HAP-1 (cell line): ENCODE measurements around the gene KLHL22.

Experiments
- DNase-seq, 2 experiments: peaks; one replicate each; pipeline ENCODE4 v3.0.0-alpha.2; 2016 to 2020; ENCODE audit warnings: low spot score in 2 of 2
- H3K27me3 ChIP-seq: fragments of 250-450 bp; sonication (Bioruptor Pico); 2 replicates; pipeline ENCODE4 v1.5.1; 2020; ENCODE audit warnings: low read depth, mild to moderate bottlenecking, moderate library complexity
- H3K36me3 ChIP-seq: fragments of 250-450 bp; sonication (Bioruptor Pico); replicated peaks from 2 replicates; pipeline ENCODE4 v1.5.1; 2020; ENCODE audit warnings: mild to moderate bottlenecking
- H3K4me1 ChIP-seq: fragments of 250-450 bp; sonication (Bioruptor Pico); 2 replicates; pipeline ENCODE4 v1.5.1; 2020; ENCODE audit warnings: mild to moderate bottlenecking
- H3K4me3 ChIP-seq: fragments of 250-450 bp; sonication (Bioruptor Pico); 2 replicates; pipeline ENCODE4 v1.5.1; 2020; ENCODE audit warnings: mild to moderate bottlenecking, moderate library complexity
- H3K9me3 ChIP-seq: fragments of 250-450 bp; sonication (Bioruptor Pico); 2 replicates; pipeline ENCODE4 v1.5.1; 2020; ENCODE audit warnings: mild to moderate bottlenecking, moderate library complexity
- in situ Hi-C: fragments of 300-500 bp; cut with MboI; formaldehyde crosslinking; loops from 3 replicates; pipeline ENCODE4 v1.14.3; 2020; ENCODE audit warnings: low sequenced_read_pairs, inconsistent platforms, mixed read lengths

The KLHL22 gene

GRCh38 chr22:20449819-20450550 is 45.6 kb downstream of the KLHL22 start:
- no peaks in the 10 kb centered on the region for H3K27me3 ChIP-seq
- H3K4me3 ChIP-seq = no peak overlapping the region
- no peaks in the 10 kb centered on the region for H3K9me3 ChIP-seq
- DNase-seq = no peak
- H3K4me1 ChIP-seq = no peaks in the 10 kb centered on the region
- in situ Hi-C loops = loop anchor here (10.0 kb wide), 1 partner anchor 295 kb away; the partner anchor contains the start of gene CCDC188
- peaks cover 7% of the 10 kb centered on the region; the same call in 1 of the 2 replicates for H3K36me3 ChIP-seq

- H3K4me1 ChIP-seq = no peaks in the 10 kb centered on the region
- H3K4me3 ChIP-seq = no peak overlapping the region
- in situ Hi-C loops = no loop called here
- H3K27me3 ChIP-seq = no peaks in the 10 kb centered on the region
- H3K36me3 ChIP-seq = peaks cover 7% of the 10 kb centered on the region; the same call in 1 of the 2 replicates
- no peak for DNase-seq
- H3K9me3 ChIP-seq = no peaks in the 10 kb centered on the region
Measured at GRCh38 chr22:20448630-20449029, 47.0 kb downstream of the KLHL22 start.

GRCh38 chr22:20446383-20446970 is 49.1 kb downstream of the KLHL22 start:
- no peak overlapping the region for H3K4me3 ChIP-seq
- in situ Hi-C loops = no loop called here

GRCh38 chr22:20444325-20444724 is 51.3 kb downstream of the KLHL22 start:
- H3K27me3 ChIP-seq = no peaks in the 10 kb centered on the region
- in situ Hi-C loops = no loop called here

More at GRCh38 chr22:20446383-20446970, 49.1 kb downstream of the KLHL22 start:
- Histone ChIP-seq H3K9me3 (no peaks in the 10 kb centered on the region), H3K27me3 (no peaks in the 10 kb centered on the region), H3K36me3 (peaks cover 19% of the 10 kb centered on the region), H3K4me1 (no peaks in the 10 kb centered on the region)
- no peak for DNase-seq

GRCh38 chr22:20442485-20443284 is 52.9 kb downstream of the KLHL22 start:
- in situ Hi-C loops = no loop called here
- Histone ChIP-seq H3K4me1 (peaks cover 4% of the 10 kb centered on the region), H3K9me3 (no peaks in the 10 kb centered on the region), H3K36me3 (peaks cover 19% of the 10 kb centered on the region), H3K4me3 (no peak overlapping the region), H3K27me3 (no peaks in the 10 kb centered on the region)
- no peak for DNase-seq

More at GRCh38 chr22:20444325-20444724, 51.3 kb downstream of the KLHL22 start:
- H3K36me3 ChIP-seq = peaks cover 19% of the 10 kb centered on the region
- DNase-seq = no peak
- no peaks in the 10 kb centered on the region for H3K9me3 ChIP-seq
- no peaks in the 10 kb centered on the region for H3K4me1 ChIP-seq
- no peak overlapping the region for H3K4me3 ChIP-seq

GRCh38 chr22:20441631-20442484 is 53.7 kb downstream of the KLHL22 start:
- Histone ChIP-seq H3K9me3 (no peaks in the 10 kb centered on the region), H3K4me3 (no peak overlapping the region), H3K36me3 (peaks cover 19% of the 10 kb centered on the region), H3K27me3 (no peaks in the 10 kb centered on the region), H3K4me1 (peaks cover 4% of the 10 kb centered on the region)
- in situ Hi-C loops = no loop called here
- DNase-seq = no peak

GRCh38 chr22:20440637-20441591 is 54.7 kb downstream of the KLHL22 start:
- Histone ChIP-seq H3K9me3 (no peaks in the 10 kb centered on the region), H3K36me3 (peaks cover 16% of the 10 kb centered on the region), H3K4me3 (no peak overlapping the region), H3K27me3 (no peaks in the 10 kb centered on the region), H3K4me1 (peaks cover 5% of the 10 kb centered on the region)
- DNase-seq = no peak
- in situ Hi-C loops = no loop called here

- H3K4me3 ChIP-seq = no peak overlapping the region
- H3K27me3 ChIP-seq = no peaks in the 10 kb centered on the region
- H3K9me3 ChIP-seq = no peaks in the 10 kb centered on the region
- no peak for DNase-seq
- H3K36me3 ChIP-seq = peaks cover 16% of the 10 kb centered on the region
- in situ Hi-C loops = no loop called here
- H3K4me1 ChIP-seq = peaks cover 8% of the 10 kb centered on the region
Measured at GRCh38 chr22:20439928-20440575, 55.5 kb downstream of the KLHL22 start.

GRCh38 chr22:20439556-20439927 is 56.1 kb downstream of the KLHL22 start:
- H3K27me3 ChIP-seq = no peaks in the 10 kb centered on the region
- in situ Hi-C loops = no loop called here
- no peaks in the 10 kb centered on the region for H3K9me3 ChIP-seq
- H3K36me3 ChIP-seq = peaks cover 16% of the 10 kb centered on the region
- no peak overlapping the region for H3K4me3 ChIP-seq
- peaks cover 8% of the 10 kb centered on the region for H3K4me1 ChIP-seq
- no peak for DNase-seq

- Histone ChIP-seq H3K4me3 (no peak overlapping the region), H3K36me3 (peaks cover 12% of the 10 kb centered on the region), H3K27me3 (no peaks in the 10 kb centered on the region), H3K4me1 (peaks cover 8% of the 10 kb centered on the region), H3K9me3 (no peaks in the 10 kb centered on the region)
- DNase-seq = no peak
- in situ Hi-C loops = no loop called here
Measured at GRCh38 chr22:20438678-20439492, 56.7 kb downstream of the KLHL22 start.

- in situ Hi-C loops = no loop called here
- DNase-seq = no peak
- peak overlapping the region; percentile 35 for H3K4me3 ChIP-seq
- no peaks in the 10 kb centered on the region for H3K9me3 ChIP-seq
- H3K4me1 ChIP-seq = peaks cover 8% of the 10 kb centered on the region
- no peaks in the 10 kb centered on the region for H3K27me3 ChIP-seq
- H3K36me3 ChIP-seq = peaks cover 12% of the 10 kb centered on the region
Measured at GRCh38 chr22:20438427-20438677, 57.2 kb downstream of the KLHL22 start.
